ENCODE measurements around the gene NAT9.

- TF ChIP-seq CTCF (IDR thresholded peaks at IDR 0.05) (no peak), POLR2A (IDR thresholded peaks at IDR 0.05) (no peak), POLR2AphosphoS5 (IDR thresholded peaks at IDR 0.05) (no peak)
These were observed 33.1 kb downstream of the NAT9 start for GRCh38 chr17:74742978-74743545.
